ENCODE results near the gene TIMM10B.

Gene TIMM10B, protein sequence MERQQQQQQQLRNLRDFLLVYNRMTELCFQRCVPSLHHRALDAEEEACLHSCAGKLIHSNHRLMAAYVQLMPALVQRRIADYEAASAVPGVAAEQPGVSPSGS

DNA sequence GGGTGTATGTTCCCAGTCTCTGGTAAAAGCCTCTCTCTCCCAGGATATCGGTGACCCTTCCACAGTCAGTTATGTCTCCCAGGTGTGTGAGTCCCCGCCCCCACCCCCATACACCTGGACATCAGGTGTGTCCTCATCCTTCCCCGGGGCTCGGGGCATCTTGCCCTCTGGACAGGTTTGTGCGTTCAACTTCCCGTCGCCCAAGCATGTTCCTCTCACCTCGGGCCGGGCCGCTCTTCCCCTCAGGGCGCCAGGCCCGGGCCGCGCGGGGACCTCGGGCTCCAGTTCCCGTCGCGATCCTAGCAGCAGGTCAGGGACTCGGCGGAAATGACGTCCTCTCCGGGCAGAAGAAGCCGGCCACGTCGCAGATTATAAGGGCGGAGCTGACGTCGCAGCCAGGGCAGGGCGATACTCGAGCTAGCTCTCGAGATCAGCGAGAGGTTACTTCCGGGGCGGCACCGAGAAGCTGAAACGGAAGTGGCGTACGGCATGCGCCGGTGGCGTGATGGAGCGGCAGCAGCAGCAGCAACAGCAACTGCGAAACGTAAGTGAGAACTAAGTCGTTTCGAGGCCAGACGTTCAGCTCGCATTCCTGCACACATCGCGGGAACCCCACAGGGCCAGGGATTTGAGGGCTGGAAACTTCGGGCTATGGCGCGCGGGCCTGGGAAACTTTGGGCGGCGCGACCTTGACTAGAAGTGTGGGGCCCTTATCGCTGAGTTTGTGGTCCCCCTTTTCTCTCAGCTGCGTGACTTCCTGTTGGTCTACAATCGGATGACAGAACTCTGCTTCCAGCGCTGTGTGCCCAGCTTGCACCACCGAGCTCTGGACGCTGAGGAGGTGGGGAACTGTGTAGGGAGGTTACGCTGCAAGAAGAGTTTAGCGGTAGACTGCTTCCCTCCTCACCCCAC is at the start of gene TIMM10B, which contains the start of gene ARFIP2:
TIMM10B (plus strand) TSS at position 490 of the 912 bp plus-strand sequence; CDS start at position 506, 16 bp downstream.
ARFIP2 (minus strand) TSS at position 320 of the 912 bp plus-strand sequence. CDS start 910 bp downstream, outside the sequence.
- in situ Hi-C loops (cut with HindIII; ENCODE audit: low sequenced_read_pairs), result loop anchor here (5.0 kb wide), 1 partner anchor 79 kb away; no protein-coding TSS in a partner anchor

DNA sequence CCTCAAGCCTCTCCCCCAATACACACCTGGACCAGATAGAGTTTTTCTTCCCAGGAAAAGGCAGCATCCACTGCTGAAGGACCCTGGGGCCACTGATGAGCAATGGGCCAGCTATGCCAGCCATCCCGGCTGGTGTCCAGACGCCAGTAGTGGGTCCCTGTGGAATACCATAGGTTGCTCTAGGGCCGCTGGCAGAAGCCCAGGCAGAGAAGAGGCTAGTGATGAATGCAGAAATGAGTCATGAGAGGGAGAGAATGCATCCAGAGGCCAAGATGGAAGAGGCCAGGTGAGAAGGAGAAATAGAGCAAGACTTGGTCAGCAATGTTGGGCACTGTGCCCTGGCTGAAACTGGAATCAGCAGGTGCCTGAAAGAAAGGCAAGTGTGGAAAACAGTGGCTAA is 49.4 kb upstream of the TIMM10B start:
- in situ Hi-C loops (cut with HindIII; ENCODE audit: low sequenced_read_pairs), result no loop called here

- in situ Hi-C loops (cut with HindIII; ENCODE audit: low sequenced_read_pairs), result no loop called here
These were observed 47.2 kb upstream of the TIMM10B start for GRCh38 chr11:6433998-6434660.

GRCh38 chr11:6437423-6437822 is 43.9 kb upstream of the TIMM10B start:
- in situ Hi-C loops (cut with HindIII; ENCODE audit: low sequenced_read_pairs), result no loop called here

DNA sequence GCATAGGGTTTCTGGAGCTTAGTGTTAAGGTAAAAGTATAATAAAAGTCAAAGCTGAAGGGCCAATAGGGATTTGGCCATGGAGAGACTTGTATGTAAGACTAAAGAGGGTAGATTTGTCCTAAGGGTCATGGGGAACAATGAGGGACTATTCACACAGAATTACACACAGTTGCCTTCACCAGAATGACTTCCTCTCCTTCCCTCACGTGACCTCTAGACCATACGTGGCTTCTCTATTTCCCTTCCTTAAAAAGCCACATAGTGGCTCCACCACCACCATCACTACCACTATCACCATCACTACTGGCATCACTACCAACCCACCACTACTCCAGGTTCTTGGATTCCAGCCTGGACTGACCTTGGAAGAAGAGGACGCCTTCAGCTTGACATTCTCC is 43.3 kb upstream of the TIMM10B start:
- in situ Hi-C loops (cut with HindIII; ENCODE audit: low sequenced_read_pairs), result no loop called here

DNA sequence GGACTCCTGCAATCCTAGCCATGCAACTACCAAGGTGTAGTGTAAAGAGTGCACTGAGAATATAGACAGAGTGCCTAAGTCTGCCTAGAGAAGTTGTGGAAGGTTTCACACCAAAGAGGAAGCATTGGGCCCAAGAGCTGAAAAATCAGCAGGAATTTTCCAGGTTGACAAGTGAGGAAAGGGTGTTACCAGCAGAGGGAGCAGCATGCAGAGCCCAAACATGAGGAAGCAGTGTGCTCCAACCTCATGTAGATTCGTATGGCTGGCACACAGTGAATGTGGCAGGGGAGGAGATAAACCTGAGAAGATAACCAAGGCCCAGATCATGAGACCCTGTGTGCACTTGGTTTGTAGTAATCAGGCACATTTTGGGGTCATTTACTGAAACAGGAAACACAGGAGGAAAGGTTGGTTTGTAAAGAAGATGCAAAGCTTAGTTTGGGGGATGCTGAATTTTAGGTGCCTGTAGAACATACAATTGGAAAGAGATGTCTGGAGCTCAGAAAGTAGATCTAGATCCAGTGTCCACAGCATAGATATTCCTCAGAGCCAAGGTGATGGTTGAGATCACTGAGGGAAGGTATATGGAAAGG is 42.2 kb upstream of the TIMM10B start:
- in situ Hi-C loops (cut with HindIII; ENCODE audit: low sequenced_read_pairs), result no loop called here

GRCh38 chr11:6440906-6441358 is 40.4 kb upstream of the TIMM10B start, which contains the start of gene HPX:
TSS of gene HPX (minus strand) at chr11:6440987. CDS start at chr11:6440963, 24 bp downstream.
- in situ Hi-C loops (cut with HindIII; ENCODE audit: low sequenced_read_pairs), result loop anchor here (5.0 kb wide), 1 partner anchor 54 kb away; no protein-coding TSS in a partner anchor

DNA sequence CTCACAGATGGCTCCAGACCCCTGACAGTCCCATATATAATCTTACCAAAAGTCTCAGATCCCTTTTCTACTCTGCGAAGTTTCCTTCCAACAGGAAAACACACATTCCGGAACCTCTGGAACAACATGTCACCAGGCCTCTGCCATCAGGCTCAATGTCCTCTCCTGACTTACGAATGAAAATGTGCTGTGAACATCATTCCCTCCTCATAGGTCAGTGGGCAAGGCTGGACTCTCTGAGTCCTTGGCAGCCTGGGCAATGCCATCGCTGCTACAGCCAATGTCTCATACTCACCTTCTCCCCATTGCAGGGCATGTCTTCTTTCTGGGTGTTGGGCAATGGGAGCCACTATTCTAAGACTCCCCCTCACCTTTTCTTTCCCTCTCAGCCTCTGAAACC is 38.9 kb upstream of the TIMM10B start:
- in situ Hi-C loops (cut with HindIII; ENCODE audit: low sequenced_read_pairs), result loop anchor here (5.0 kb wide), 1 partner anchor 55 kb away; no protein-coding TSS in a partner anchor

- in situ Hi-C loops (cut with HindIII; ENCODE audit: low sequenced_read_pairs), result loop anchor here (5.0 kb wide), 1 partner anchor 56 kb away; no protein-coding TSS in a partner anchor
These were observed 37.9 kb upstream of the TIMM10B start for GRCh38 chr11:6443269-6444003.

DNA sequence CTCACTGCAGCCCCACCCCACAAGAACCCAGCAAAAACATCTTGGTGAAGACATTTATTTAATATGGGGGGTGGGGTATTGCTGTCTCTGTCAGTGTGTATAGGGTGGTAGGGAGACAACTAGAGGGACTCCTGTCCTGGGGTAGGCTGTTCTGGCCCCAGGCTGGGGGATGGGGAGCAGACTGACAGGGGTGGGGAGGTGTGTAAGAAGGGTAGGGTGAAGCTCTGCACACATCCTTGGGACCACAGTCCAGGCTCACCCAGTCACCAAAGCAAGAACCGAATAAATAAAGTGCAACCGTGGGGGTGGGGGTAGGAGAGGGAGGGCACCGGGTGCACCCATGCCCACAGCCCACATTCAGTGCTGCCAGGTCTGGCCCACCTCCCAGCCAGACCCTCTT is 32.7 kb upstream of the TIMM10B start:
- in situ Hi-C loops (cut with HindIII; ENCODE audit: low sequenced_read_pairs), result no loop called here

DNA sequence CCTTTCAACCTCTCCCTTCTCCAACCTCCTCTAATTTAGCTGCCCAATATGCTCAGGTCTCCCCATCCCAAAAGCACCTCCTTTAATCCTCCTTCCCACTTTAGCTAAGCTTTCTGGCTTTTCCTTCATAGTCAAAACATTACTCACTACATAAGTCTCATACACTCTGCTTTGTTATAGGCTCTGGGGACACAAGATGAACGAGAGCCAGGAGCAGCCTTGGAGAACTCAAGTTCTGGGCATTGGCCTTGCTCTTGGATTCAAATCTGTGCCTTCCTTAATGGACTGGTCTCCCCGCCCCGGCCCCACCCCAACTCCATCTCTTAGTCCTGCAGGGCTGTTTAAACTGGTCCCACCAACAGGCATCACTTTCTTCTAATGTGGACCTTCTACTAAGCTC is 29.1 kb upstream of the TIMM10B start:
- in situ Hi-C loops (cut with HindIII; ENCODE audit: low sequenced_read_pairs), result no loop called here

DNA sequence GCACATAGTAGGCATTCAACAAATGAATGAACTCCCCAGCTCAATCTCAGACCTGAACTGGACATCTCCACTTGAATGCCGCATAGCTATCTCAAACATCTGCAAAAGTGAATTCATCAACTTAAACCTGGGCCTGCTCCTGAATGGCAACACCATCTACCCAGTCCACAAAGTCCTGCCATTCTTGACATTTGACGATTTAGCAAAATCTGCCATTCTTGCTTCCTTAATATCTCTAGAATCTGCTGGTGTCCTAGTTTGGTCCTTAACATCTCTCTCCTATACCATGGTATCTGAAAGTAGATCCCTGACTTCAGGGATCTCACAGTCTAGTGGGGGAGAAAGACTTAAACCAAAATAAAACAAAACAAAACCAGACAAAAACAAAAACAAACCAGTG is 28.1 kb upstream of the TIMM10B start:
- in situ Hi-C loops (cut with HindIII; ENCODE audit: low sequenced_read_pairs), result no loop called here

DNA sequence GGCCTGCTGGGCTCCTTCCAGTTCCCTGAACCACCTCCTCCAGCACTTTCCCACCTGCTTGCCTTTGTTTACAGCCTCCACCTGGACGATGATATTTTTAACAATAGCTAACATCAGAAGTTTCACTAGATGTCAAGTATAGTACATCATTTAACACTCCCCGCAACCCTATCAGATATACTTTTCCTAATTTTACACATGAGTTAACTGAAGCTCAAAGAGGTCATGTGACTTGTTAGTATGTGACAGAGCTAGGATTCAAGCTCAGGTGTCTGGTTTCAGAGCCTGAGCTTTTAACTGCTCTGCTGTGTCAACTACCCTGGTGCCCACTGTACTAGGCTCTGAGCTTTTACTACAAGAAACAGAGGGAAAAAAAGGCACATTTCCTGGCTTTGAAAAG is 26.2 kb upstream of the TIMM10B start:
- in situ Hi-C loops (cut with HindIII; ENCODE audit: low sequenced_read_pairs), result no loop called here

DNA sequence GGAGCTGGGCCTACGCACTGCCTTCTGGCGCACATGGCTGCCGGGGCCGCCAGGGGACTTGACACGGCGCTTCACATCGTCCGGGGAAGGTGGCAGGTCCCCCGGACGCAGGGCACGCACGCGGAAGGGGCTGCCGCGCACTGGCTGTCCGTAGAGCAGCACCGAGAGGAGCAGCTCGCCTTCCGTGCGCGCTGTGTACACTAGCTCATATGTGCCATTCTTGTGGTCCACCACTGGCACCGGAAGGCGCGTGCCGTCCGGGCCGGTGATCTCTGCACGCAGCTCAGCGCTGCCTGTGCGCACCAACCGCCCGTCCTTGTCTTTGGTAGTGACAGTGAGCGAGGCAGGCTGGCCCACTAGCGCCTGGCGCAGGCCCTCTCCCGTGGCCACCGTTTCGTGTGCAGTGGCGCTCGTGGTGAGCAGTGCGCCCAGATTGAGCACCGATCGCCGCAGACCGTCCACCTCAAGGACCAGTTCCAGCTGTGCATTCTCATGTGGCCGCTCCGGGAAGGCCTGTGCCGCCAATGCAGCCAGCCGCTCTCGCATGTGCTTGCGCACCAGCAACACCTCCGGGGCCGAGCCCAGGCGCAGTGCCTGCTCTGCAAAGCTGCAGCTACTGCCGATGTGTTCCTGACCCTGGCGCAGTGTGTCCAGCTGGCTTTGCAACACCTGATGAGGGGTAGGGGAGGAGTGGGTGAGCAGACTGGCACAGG is 24.8 kb upstream of the TIMM10B start:
- in situ Hi-C loops (cut with HindIII; ENCODE audit: low sequenced_read_pairs), result no loop called here

GRCh38 chr11:6457581-6458320 is 23.6 kb upstream of the TIMM10B start:
- in situ Hi-C loops (cut with HindIII; ENCODE audit: low sequenced_read_pairs), result no loop called here

DNA sequence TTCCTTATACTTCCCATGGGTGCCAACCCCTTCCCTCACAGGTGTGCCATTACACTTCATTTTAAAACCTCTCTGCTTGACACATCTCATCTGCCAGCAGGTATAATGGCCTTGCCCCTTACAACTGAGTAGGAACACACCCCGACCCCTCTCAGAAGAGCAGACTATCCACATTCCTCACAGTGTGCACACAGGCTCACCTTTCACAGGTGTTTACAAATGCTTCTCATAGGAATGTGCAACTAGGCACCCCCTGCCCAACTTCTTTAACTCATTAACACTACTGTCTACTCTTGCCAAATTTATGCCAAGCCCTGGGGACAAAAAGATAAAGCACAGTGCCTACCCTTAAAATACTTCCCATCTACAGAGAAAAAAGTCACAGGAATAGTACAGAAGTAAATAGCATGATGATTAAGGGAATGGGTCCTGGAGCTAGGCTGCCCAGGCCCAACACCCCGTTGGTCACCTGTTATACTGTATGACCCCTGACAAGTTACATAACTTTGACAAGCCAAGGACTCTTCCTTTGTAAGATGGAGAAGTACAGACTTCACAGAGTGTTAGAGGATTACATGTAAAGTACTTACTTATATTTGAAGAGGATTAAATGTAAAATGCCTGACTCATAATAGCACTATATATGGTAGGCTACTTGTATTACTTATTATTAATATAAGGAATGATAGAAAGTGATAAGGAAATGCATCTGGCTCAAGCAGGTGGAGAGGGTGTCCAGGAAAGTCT is 22.8 kb upstream of the TIMM10B start:
- in situ Hi-C loops (cut with HindIII; ENCODE audit: low sequenced_read_pairs), result no loop called here

- in situ Hi-C loops (cut with HindIII; ENCODE audit: low sequenced_read_pairs), result no loop called here
These were observed 22.2 kb upstream of the TIMM10B start for GRCh38 chr11:6459099-6459450.
